Heart right ventricle (tissue), 16 donors: ENCODE measurements around the gene SMG6. TPM values are rescaled to one million over a fixed set of nuclear protein-coding genes. Genes with fewer than 3 reads are reported as not detected.

Experiments
- ATAC-seq, 8 donors: fragments of 200-7000 bp; cut with Tn5 transposase; one replicate each; pipeline ENCODE4 v1.9.1; 2020; ENCODE audit warnings: mild to moderate bottlenecking in 8 of 8, moderate library complexity in 8 of 8, moderate number of reproducible peaks in 1 of 8
- DNase-seq, 2 donors: peaks; one replicate each; pipeline ENCODE4 v3.0.0-alpha.2; 2020
- H3K27ac ChIP-seq, 10 donors: fragments of 200-600 bp; sonication (generic) in 2 of 10; one replicate each; pipeline versions ENCODE4 v1.5.0 to v1.8.0; 2020 to 2022; ENCODE audit warnings: mild to moderate bottlenecking in 3 of 10
- H3K27me3 ChIP-seq, 7 donors: fragments of 200-600 bp; one replicate each; pipeline ENCODE4 v1.8.0; 2021 to 2022; ENCODE audit warnings: mild to moderate bottlenecking in 2 of 7
- H3K36me3 ChIP-seq, 9 donors: fragments of 200-600 bp; sonication (generic) in 1 of 9; one replicate each; pipeline versions ENCODE4 v1.5.0 to v1.8.0; 2020 to 2022; ENCODE audit warnings: mild to moderate bottlenecking in 2 of 9
- H3K4me1 ChIP-seq, 9 donors: fragments of 200-600 bp; sonication (generic) in 1 of 9; one replicate each; pipeline versions ENCODE4 v1.5.0 to v1.8.0; 2020 to 2022; ENCODE audit warnings: mild to moderate bottlenecking in 4 of 9
- H3K4me3 ChIP-seq, 10 donors: fragments of 200-600 bp; sonication (generic) in 2 of 10; one replicate each; pipeline versions ENCODE4 v1.5.0 to v1.8.0; 2020 to 2022; ENCODE audit warnings: mild to moderate bottlenecking in 7 of 10, moderate library complexity in 2 of 10
- H3K9me3 ChIP-seq, 11 donors: fragments of 200-600 bp in 10 of 11; sonication (generic) in 2 of 11; one replicate each; pipeline versions ENCODE4 v1.5.0 to v1.8.0; 2013 to 2022; ENCODE audit warnings: mild to moderate bottlenecking in 2 of 11, control low read depth in 1 of 11, moderate library complexity in 1 of 11
- WGBS, 2 donors: extraction: QIAGEN DNeasy Blood & Tissue Kit; methylation state at CpG; one replicate each; pipeline ENCODE4 v1.1.7; 2013; ENCODE audit warnings: inconsistent platforms in 1 of 2; 5-methylcytosine and 5-hydroxymethylcytosine counted together
- intact Hi-C, 10 donors: fragments of 100-400 bp; cut with DNase I; formaldehyde crosslinking; loops; one replicate each; pipeline versions ENCODE4 v1.11.1 to v1.14.2; 2022
- polyA plus RNA-seq, 2 donors: library from polyadenylated mRNA; stranded (reverse); fragments of 200-250 nt; gene quantifications; one replicate each; pipeline ENCODE4 v1.2.3, GENCODE V29; 2013
- total RNA-seq, 10 donors: library from RNA; stranded (reverse); fragmentation: NEBNext Ultra II Directional in 3 of 10; extraction: Animal tissue kit (Norgen Biotek cat#: 25700) in 3 of 10; gene quantifications; one replicate each; pipeline versions ENCODE4 v1.2.1 to v1.2.4, GENCODE V29; 2021 to 2023
- TF ChIP-seq, protein P1 (sequence below), 9 donors: fragments of 200-600 bp; sonication (generic) in 2 of 9; IDR thresholded peaks; one replicate each; pipeline versions ENCODE4 v1.5.0 to v1.8.0; 2021 to 2022; ENCODE audit warnings: antibody characterized with exemption in 9 of 9, mild to moderate bottlenecking in 5 of 9, moderate library complexity in 1 of 9
- donor health status: Arrhythmogenic right ventricular cardiomyopathy.
- donor health status: ischemic (EF 13 %, LVEDD 7.1; RV severe dilation, severe dysfunction).
- donor health status: healthy with polysubstance abuse.
- donor health status: DM: no; HTN: yes; CAD: no.
- donor health status: DM: no; HTN: no; CAD: no.
- donor health status: ischemic (EF 25% LVEDD 6.9; RV normal size, moderate dysfunction).
- donor health status: ischemic (EF 25% LVEDD 5.7; RV mildly dilated, moderate dysfunction).
- donor health status: healthy.
- donor health status: DM: yes; HTN: yes; CAD: no.
- donor health status: Ischemic cardiomyopathy.
- donor health status: ischemic (EF 35%, LVEDD 5.7; RV mildly dilated, moderate dysfunction).
- donor health status: nonischemic (EF 11% LVEDD 7.7; RV severe dilation, severe dysfunction).
- donor health status: DM: yes; HTN: yes; CAD: no.
- donor health status: PGD.
- donor health status: ischemic (EF 29% LVEDD 5.4; RV normal size, mild dysfunction).
- donor health status: nonischemic (EF 23%, LVEDD 6.1; RV moderate dilation, normal function).

Gene SMG6
- total and polyA plus RNA-seq, 12 donors, result 13.6 to 28.1 (median 19.6) TPM

- DNase-seq (peak in 1 of 2 donors; percentile 61), ATAC-seq (peak in 4 of 8 donors; percentile 13 to 46 (median 17))
- H3K9me3 ChIP-seq, result no peaks in the 10 kb centered on the region
- H3K36me3 ChIP-seq, result no peaks in the 10 kb centered on the region
- 3% methylated on average over 80 to 85 of the region's 85 CpGs for WGBS, 2 donors
- H3K4me1 ChIP-seq, result peaks cover 7 to 52% (median 35%) of the 10 kb centered on the region in 9 donors
- H3K27ac ChIP-seq, result peak overlapping the region in 3 of 10 donors; percentile 2 to 73 (median 34)
- peak overlapping the region; percentile 39 to 68 (median 59) for H3K4me3 ChIP-seq
- peaks cover 0 to 93% (median 24%) of the 10 kb centered on the region in 7 donors for H3K27me3 ChIP-seq
- TF ChIP-seq, protein P1, sequence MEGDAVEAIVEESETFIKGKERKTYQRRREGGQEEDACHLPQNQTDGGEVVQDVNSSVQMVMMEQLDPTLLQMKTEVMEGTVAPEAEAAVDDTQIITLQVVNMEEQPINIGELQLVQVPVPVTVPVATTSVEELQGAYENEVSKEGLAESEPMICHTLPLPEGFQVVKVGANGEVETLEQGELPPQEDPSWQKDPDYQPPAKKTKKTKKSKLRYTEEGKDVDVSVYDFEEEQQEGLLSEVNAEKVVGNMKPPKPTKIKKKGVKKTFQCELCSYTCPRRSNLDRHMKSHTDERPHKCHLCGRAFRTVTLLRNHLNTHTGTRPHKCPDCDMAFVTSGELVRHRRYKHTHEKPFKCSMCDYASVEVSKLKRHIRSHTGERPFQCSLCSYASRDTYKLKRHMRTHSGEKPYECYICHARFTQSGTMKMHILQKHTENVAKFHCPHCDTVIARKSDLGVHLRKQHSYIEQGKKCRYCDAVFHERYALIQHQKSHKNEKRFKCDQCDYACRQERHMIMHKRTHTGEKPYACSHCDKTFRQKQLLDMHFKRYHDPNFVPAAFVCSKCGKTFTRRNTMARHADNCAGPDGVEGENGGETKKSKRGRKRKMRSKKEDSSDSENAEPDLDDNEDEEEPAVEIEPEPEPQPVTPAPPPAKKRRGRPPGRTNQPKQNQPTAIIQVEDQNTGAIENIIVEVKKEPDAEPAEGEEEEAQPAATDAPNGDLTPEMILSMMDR (IDR thresholded peaks at IDR 0.05), result peak in 1 of 9 donors; percentile 2
- intact Hi-C loops, result loop anchor here in 1 of 10 donors (10.0 kb wide), 1 partner anchor 299 kb away; the partner anchor contains the start of gene WDR81
Measured at GRCh38 chr17:2023692-2024571, 279.7 kb downstream of the SMG6 start.

DNA sequence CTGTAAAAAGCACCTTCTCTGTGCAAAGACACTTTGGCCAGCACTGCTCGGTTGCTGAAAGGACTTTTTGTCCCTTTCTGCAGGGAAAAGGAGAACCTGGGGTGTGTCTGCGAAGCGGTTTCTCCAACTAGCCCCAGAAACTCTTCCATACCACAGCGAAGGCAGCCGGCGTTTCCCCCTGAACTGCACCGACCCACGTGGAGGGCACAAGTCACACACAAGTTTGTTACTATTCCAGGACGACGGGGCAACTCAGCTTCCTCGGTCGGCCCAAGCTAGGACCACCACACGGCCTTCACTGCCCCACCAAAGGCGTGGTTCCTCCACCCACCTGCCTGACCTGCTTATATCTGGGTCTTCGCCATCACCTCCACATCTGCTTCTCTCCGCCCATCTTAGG is 280.3 kb downstream of the SMG6 start:
- WGBS, 2 donors, result 69 to 76% methylated on average over 16 of the region's 16 CpGs
- peak overlapping the region in 2 of 10 donors; percentile 58 to 59 for H3K4me3 ChIP-seq

DNA sequence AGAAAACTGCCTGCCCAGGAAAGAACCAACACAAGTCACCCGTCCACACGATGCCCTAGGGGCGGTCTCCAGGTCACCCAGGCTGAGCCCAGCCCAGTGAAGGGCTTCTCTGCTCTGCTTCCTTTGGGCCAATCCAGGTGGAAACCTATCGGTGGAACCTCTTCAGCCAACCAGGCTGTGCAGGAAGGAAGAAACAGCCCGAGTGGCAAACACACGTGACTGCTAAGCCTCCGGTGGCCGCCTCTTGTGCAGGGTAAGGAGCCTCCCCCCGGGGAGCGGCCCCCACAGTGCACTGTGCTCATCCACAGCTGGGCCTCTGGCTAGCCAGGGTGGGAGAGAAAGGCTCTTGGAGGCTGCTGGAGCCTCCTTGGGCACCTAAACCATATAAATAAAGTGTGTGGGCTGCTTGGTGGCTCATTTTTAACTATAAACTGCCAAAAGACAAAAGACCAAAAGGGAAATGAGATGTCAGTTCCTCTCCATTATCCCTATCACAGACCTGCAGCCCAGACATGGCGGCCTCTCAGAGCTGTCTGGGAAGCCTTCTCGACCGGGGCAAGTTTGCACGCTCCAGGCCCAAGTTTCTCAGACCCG is 280.8 kb downstream of the SMG6 start:
- DNase-seq (no peak), ATAC-seq (no peak)
- WGBS, 2 donors, result 81 to 82% methylated on average over 15 of the region's 15 CpGs
- H3K4me1 ChIP-seq, result peaks cover 7 to 48% (median 35%) of the 10 kb centered on the region in 9 donors
- intact Hi-C loops, result loop anchor here in 1 of 10 donors (10.0 kb wide), 1 partner anchor 298 kb away; the partner anchor contains the start of gene WDR81
- H3K9me3 ChIP-seq, result no peaks in the 10 kb centered on the region
- no peak overlapping the region for H3K4me3 ChIP-seq
- H3K27me3 ChIP-seq, result peaks cover 0 to 81% (median 21%) of the 10 kb centered on the region in 7 donors
- H3K27ac ChIP-seq, result no peak overlapping the region
- H3K36me3 ChIP-seq, result no peaks in the 10 kb centered on the region
- TF ChIP-seq, protein P1 (IDR thresholded peaks at IDR 0.05), result no peak

More for the DNA sequence above, 280.3 kb downstream of the SMG6 start:
- Histone ChIP-seq H3K27ac (no peak overlapping the region), H3K27me3 (peaks cover 0 to 86% (median 24%) of the 10 kb centered on the region in 7 donors), H3K4me1 (peaks cover 7 to 48% (median 35%) of the 10 kb centered on the region in 9 donors), H3K36me3 (no peaks in the 10 kb centered on the region), H3K9me3 (no peaks in the 10 kb centered on the region)
- DNase-seq, result no peak
- TF ChIP-seq, protein P1 (IDR thresholded peaks at IDR 0.05), result no peak
- intact Hi-C loops, result loop anchor here in 1 of 10 donors (10.0 kb wide), 1 partner anchor 298 kb away; the partner anchor contains the start of gene WDR81
- ATAC-seq, result no peak

DNA sequence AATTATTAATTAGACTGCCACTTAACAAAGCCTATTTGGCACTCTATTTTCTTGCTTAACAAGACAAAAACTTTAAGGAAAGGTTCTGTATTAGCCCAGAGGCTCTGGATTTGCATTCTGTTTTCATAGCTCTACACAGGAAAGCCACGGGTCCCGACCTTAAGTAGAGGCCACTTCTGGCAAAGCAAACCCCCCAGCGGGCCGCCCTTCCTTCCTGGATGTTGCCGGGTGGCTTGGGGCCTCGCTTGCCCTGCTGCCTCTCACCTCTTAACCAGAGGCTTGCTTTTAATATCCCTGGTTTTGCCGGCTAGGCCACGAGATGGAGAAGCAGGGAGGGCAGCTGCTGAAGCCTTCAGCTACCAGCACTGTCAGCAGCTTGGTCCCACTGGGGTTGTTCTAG is 282.9 kb downstream of the SMG6 start:
- H3K4me1 ChIP-seq, result peaks cover 7 to 41% (median 28%) of the 10 kb centered on the region in 9 donors
- peak in 1 of 2 donors; percentile 46 for DNase-seq
- peak in 1 of 8 donors; percentile 43 for ATAC-seq
- H3K36me3 ChIP-seq, result no peaks in the 10 kb centered on the region
- 37 to 46% methylated on average over 8 of the region's 8 CpGs for WGBS, 2 donors
- peak overlapping the region in 3 of 10 donors; percentile 19 to 56 (median 21) for H3K27ac ChIP-seq
- TF ChIP-seq, protein P1 (IDR thresholded peaks at IDR 0.05), result no peak
- no peaks in the 10 kb centered on the region for H3K9me3 ChIP-seq
- peaks cover 0 to 62% (median 9%) of the 10 kb centered on the region in 7 donors for H3K27me3 ChIP-seq
- no peak overlapping the region for H3K4me3 ChIP-seq
- intact Hi-C loops, result loop anchor here in 1 of 10 donors (10.0 kb wide), 1 partner anchor 296 kb away; the partner anchor contains the start of gene WDR81
